Measurements from ENCODE around the gene PDE6C.

- TF ChIP-seq CTCF (IDR thresholded peaks at IDR 0.05) (no peak), POLR2AphosphoS5 (IDR thresholded peaks at IDR 0.05) (no peak)
Observed at GRCh38 chr10:93573051-93573909, 39.1 kb upstream of the PDE6C start.
